Upper lobe of left lung (tissue), 6 donors: ENCODE results near the gene PPP1R37. TPM values are rescaled to one million over a fixed set of nuclear protein-coding genes. Genes with fewer than 3 reads are reported as not detected.

Experiments used
- ATAC-seq, 2 donors: fragments of 200-7000 bp; cut with Tn5 transposase; one replicate each; pipeline ENCODE4 v1.9.1; 2022; ENCODE audit warnings: mild to moderate bottlenecking in 2 of 2, moderate library complexity in 2 of 2; ENCODE audit not compliant: low FRiP score in 2 of 2
- DNase-seq, 2 donors: peaks; one replicate each; pipeline ENCODE4 v3.0.0-alpha.2; 2019 to 2020
- H3K27ac ChIP-seq, 4 donors: fragments of 200-600 bp; sonication (generic); one replicate each; pipeline ENCODE4 v1.5.1; 2016 to 2019
- H3K27me3 ChIP-seq, 4 donors: fragments of 200-600 bp; sonication (generic); one replicate each; pipeline ENCODE4 v1.5.1; 2017 to 2019
- H3K36me3 ChIP-seq, 4 donors: fragments of 200-600 bp; sonication (generic); one replicate each; pipeline ENCODE4 v1.5.1; 2016 to 2019
- H3K4me1 ChIP-seq, 4 donors: fragments of 200-600 bp; sonication (generic); one replicate each; pipeline ENCODE4 v1.5.1; 2018 to 2019
- H3K4me3 ChIP-seq, 4 donors: fragments of 200-600 bp; sonication (generic); one replicate each; pipeline ENCODE4 v1.5.1; 2017 to 2019; ENCODE audit warnings: mild to moderate bottlenecking in 2 of 4, moderate library complexity in 1 of 4
- H3K9me3 ChIP-seq, 4 donors: fragments of 200-600 bp; sonication (generic); one replicate each; pipeline ENCODE4 v1.5.1; 2018 to 2019
- EP300 ChIP-seq, 4 donors: sonication (generic); formaldehyde crosslinking; IDR thresholded peaks; one replicate each; pipeline ENCODE4 v1.5.1; 2017; ENCODE audit warnings: antibody characterized with exemption in 4 of 4, control low read depth in 2 of 4
- POLR2A ChIP-seq, 4 donors: fragments of 450-650 bp; IDR thresholded peaks; one replicate each; pipeline ENCODE4 v1.5.1; 2016 to 2017; ENCODE audit warnings: antibody characterized with exemption in 4 of 4, mild to moderate bottlenecking in 2 of 4
- POLR2AphosphoS5 ChIP-seq, 2 donors: sonication (generic); formaldehyde crosslinking; IDR thresholded peaks; one replicate each; pipeline ENCODE4 v1.5.1; 2017; ENCODE audit warnings: antibody characterized with exemption in 2 of 2
- WGBS, 2 donors: methylation state at CpG; one replicate each; pipeline ENCODE4 v1.1.5; 2017 to 2018; 5-methylcytosine and 5-hydroxymethylcytosine counted together
- total RNA-seq, 6 donors: library from RNA; depleted of rRNA in 4 of 6; stranded (reverse); fragments of >200 nt in 4 of 6; gene quantifications; one replicate each; pipeline versions ENCODE4 v1.1.0 to v1.2.1, GENCODE V29; 2016 to 2021
- TF ChIP-seq, protein P1 (sequence below), 6 experiments: fragments of 450-650 bp in 4 of 6; fragments of 200-600 bp in 2 of 6; sonication (generic) in 2 of 6; IDR thresholded peaks; one replicate each; pipeline ENCODE4 v1.5.1; 2016 to 2019; ENCODE audit warnings: antibody characterized with exemption in 6 of 6
- donor health status: DM: no; HTN: no; CAD: no; lungs with moderate emphysema.
- donor health status: DM: no; HTN: yes; CAD: no; lungs with severe emphysema.

PPP1R37 gene
- total RNA-seq, 6 donors from 2014 or later = 30.0 to 64.6 (median 37.3) TPM

DNA sequence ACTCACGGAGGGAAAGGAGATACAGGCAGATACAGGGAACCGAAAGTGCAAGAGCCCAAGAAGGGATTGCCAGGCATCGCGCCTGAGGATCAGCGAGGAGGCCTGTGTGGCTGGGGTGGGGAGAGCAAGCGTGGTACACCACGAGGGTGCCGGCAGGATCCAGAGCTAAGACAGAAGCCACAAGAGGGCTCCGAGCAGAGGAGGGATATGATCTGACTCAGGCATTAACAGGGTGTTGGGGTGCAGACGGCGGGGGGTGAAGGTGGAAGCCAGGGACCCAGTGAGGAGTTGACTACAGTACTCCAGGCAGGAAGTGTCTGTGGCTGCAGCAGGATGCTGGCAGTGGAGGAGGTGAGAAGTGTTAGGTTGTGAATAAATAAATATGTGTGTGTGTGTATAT lies 5.4 kb upstream of the PPP1R37 start:
- DNase-seq (peak in 1 of 2 donors; percentile 50), ATAC-seq (no peak)
- 62 to 67% methylated on average over 11 of the region's 11 CpGs for WGBS, 2 donors
- H3K4me3 ChIP-seq = no peak overlapping the region
- TF ChIP-seq, protein P1, sequence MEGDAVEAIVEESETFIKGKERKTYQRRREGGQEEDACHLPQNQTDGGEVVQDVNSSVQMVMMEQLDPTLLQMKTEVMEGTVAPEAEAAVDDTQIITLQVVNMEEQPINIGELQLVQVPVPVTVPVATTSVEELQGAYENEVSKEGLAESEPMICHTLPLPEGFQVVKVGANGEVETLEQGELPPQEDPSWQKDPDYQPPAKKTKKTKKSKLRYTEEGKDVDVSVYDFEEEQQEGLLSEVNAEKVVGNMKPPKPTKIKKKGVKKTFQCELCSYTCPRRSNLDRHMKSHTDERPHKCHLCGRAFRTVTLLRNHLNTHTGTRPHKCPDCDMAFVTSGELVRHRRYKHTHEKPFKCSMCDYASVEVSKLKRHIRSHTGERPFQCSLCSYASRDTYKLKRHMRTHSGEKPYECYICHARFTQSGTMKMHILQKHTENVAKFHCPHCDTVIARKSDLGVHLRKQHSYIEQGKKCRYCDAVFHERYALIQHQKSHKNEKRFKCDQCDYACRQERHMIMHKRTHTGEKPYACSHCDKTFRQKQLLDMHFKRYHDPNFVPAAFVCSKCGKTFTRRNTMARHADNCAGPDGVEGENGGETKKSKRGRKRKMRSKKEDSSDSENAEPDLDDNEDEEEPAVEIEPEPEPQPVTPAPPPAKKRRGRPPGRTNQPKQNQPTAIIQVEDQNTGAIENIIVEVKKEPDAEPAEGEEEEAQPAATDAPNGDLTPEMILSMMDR (IDR thresholded peaks at IDR 0.05) = no peak
- TF ChIP-seq EP300 (IDR thresholded peaks at IDR 0.05) = no peak
- no peak for TF ChIP-seq POLR2A (IDR thresholded peaks at IDR 0.05)
- TF ChIP-seq POLR2AphosphoS5 (IDR thresholded peaks at IDR 0.05) = no peak
- no peak overlapping the region for H3K27ac ChIP-seq
- no peaks in the 10 kb centered on the region for H3K27me3 ChIP-seq
- H3K4me1 ChIP-seq = peaks cover 7 to 10% (median 8%) of the 10 kb centered on the region in 4 donors
- H3K36me3 ChIP-seq = peaks cover 0 to 45% (median 5%) of the 10 kb centered on the region in 4 donors
- H3K9me3 ChIP-seq = no peaks in the 10 kb centered on the region

DNA sequence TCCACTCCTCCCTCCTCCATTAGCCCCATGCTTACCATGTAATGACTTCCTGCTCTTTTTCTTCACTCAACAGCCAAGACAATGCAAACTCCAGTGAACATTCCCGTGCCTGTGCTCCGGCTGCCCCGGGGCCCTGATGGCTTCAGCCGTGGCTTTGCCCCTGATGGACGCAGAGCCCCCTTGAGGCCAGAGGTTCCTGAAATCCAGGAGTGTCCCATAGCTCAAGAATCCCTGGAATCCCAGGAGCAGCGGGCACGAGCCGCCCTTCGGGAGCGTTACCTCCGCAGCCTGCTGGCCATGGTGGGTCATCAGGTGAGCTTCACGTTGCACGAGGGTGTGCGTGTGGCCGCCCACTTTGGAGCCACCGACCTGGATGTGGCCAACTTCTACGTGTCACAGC lies 2.9 kb upstream of the PPP1R37 start:
- peaks cover 22 to 26% (median 23%) of the 10 kb centered on the region in 4 donors for H3K4me1 ChIP-seq
- no peak overlapping the region for H3K4me3 ChIP-seq
- TF ChIP-seq EP300 (IDR thresholded peaks at IDR 0.05) (no peak), POLR2A (IDR thresholded peaks at IDR 0.05) (no peak), POLR2AphosphoS5 (IDR thresholded peaks at IDR 0.05) (no peak)
- TF ChIP-seq, protein P1 (IDR thresholded peaks at IDR 0.05) = no peak
- ATAC-seq (no peak), DNase-seq (peak in 1 of 2 donors; percentile 62)
- H3K36me3 ChIP-seq = peaks cover 0 to 28% (median 5%) of the 10 kb centered on the region in 4 donors
- no peak overlapping the region for H3K27ac ChIP-seq
- WGBS, 2 donors = 82 to 94% methylated on average over 12 to 17 of the region's 17 CpGs
- H3K9me3 ChIP-seq = no peaks in the 10 kb centered on the region
- H3K27me3 ChIP-seq = no peaks in the 10 kb centered on the region

DNA sequence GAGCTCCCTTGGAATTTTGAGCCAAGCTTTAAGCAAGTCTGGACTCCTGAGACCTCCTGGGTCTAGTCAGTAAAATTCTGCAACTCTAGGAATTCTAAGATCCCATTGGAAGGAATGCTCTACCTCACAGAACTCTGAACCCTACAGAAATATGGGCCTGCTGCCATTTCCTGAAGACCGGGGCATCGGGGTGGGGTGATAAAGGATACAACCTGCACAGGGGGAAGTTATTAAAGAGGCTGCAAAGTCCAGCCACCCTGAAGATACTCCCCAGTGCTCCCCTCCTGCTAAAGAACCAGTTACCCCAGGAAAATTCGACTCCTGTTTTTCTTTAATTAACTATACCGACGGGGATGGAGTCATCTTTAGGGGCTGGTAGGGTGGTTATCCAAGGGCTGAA lies 2.4 kb upstream of the PPP1R37 start:
- Histone ChIP-seq H3K36me3 (peaks cover 0 to 24% (median 4%) of the 10 kb centered on the region in 4 donors), H3K27ac (peak overlapping the region in 2 of 4 donors; percentile 52 to 88), H3K4me3 (peak overlapping the region in 3 of 4 donors; percentile 55 to 99 (median 71)), H3K27me3 (no peaks in the 10 kb centered on the region), H3K4me1 (peaks cover 25 to 32% (median 27%) of the 10 kb centered on the region in 4 donors), H3K9me3 (no peaks in the 10 kb centered on the region)
- no peak for ATAC-seq
- TF ChIP-seq, protein P1 (IDR thresholded peaks at IDR 0.05) = no peak
- no peak for TF ChIP-seq POLR2AphosphoS5 (IDR thresholded peaks at IDR 0.05)
- no peak for TF ChIP-seq POLR2A (IDR thresholded peaks at IDR 0.05)
- TF ChIP-seq EP300 (IDR thresholded peaks at IDR 0.05) = no peak
- no peak for DNase-seq
- 67 to 71% methylated on average over 5 of the region's 5 CpGs for WGBS, 2 donors

DNA sequence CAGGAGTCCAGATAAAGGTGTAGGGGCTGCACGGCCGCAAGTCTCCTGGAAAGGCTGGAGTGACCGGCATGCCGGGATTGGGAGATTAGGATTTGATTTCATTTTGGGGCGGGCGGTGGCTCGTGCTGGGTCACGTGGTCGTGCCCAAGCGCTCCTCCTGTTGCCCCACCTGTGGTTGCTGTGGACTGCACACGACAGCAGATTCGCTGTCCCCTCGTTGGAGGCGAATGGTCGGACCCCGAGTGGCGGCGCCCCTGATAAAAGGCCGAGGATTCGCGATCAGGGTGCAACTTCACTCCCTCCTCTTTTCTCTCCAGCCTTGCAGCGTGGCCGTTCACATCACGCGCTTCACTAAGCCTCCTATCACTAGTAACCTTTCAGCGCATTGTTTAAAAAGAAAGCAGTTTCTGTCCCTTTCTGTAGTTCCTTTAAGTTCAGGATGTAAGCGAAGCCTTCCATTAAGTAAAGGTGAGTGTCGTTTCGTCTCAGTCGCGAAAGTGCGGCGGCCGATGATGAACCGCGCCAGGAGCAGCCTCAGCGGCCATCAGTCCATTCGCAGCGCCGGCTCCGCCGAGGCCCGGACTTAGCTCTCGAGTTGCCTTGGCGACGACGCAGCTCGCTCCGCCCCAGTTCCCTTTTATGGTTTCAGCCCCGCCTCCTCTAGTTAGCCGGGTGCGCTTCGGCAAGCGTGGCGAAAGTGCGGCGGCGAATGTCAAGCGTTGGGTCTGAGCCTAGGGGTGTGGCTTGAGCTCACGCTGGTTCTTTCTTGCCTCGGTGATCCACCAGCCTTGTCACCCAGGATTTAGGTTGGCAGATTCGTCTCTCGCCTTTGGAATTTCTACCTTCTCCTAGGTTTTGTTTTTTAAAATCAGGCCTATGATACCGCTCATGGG lies 1.7 kb upstream of the PPP1R37 start:
- Histone ChIP-seq H3K9me3 (no peaks in the 10 kb centered on the region), H3K27ac (peak overlapping the region; percentile 81 to 92 (median 89)), H3K4me1 (peaks cover 29 to 39% (median 34%) of the 10 kb centered on the region in 4 donors), H3K36me3 (peaks cover 0 to 20% (median 3%) of the 10 kb centered on the region in 4 donors), H3K27me3 (no peaks in the 10 kb centered on the region), H3K4me3 (peak overlapping the region; percentile 55 to 99 (median 84))
- ATAC-seq (peak; percentile 95 to 98), DNase-seq (peak; percentile 98 to 99)
- peak in 2 of 4 donors; percentile 28 to 64 for TF ChIP-seq POLR2A (IDR thresholded peaks at IDR 0.05)
- no peak for TF ChIP-seq EP300 (IDR thresholded peaks at IDR 0.05)
- peak; percentile 38 to 88 for TF ChIP-seq POLR2AphosphoS5 (IDR thresholded peaks at IDR 0.05)
- TF ChIP-seq, protein P1 (IDR thresholded peaks at IDR 0.05) = peak in 1 of 6 experiments; percentile 4
- 13 to 19% methylated on average over 44 to 64 of the region's 64 CpGs for WGBS, 2 donors
